Activated CD4-positive, alpha-beta memory T cell treated with anti-CD3 and anti-CD28 coated beads, Interleukin-2, amount 10 ng/mL, durations not matched to agents 7 days and 5 days (primary cell): ENCODE data around the gene DMAC2. TPM values are rescaled to one million over a fixed set of nuclear protein-coding genes. Genes with fewer than 3 reads are reported as not detected.
"Not testable (repeated sequence)": the region's sequence is repeated elsewhere in the genome, so short reads cannot be mapped to it uniquely, and the experiment has no call there.

ENCODE experiments used
- CTCF ChIA-PET: fragments of 350-600 bp; sonication (Branson Sonifier 250); formaldehyde crosslinking; loops from one replicate; lab custom pipeline; 2021; ENCODE audit warnings: antibody characterized with exemption, inconsistent platforms; lab: Charles Lee
- POLR2A ChIA-PET: fragments of 350-600 bp; sonication (Branson Sonifier 250); formaldehyde crosslinking; loops from one replicate; lab custom pipeline; 2021; ENCODE audit warnings: antibody characterized with exemption; lab: Charles Lee
- DNase-seq: peaks from one replicate; pipeline ENCODE4 v3.0.0-alpha.2; 2020
- H3K27ac Mint-ChIP-seq: one replicate; pipeline ENCODE4 v1.8.0; 2021; ENCODE audit warnings: mild to moderate bottlenecking, mixed read lengths
- H3K27me3 Mint-ChIP-seq: one replicate; pipeline ENCODE4 v1.8.0; 2021; ENCODE audit warnings: mixed read lengths
- H3K36me3 Mint-ChIP-seq: one replicate; pipeline ENCODE4 v1.8.0; 2021; ENCODE audit warnings: low read depth, mixed read lengths
- H3K4me1 Mint-ChIP-seq: one replicate; pipeline ENCODE4 v1.8.0; 2021; ENCODE audit warnings: mixed read lengths
- H3K4me3 Mint-ChIP-seq: one replicate; pipeline ENCODE4 v1.8.0; 2021; ENCODE audit warnings: mild to moderate bottlenecking, mixed read lengths
- H3K9me3 Mint-ChIP-seq: one replicate; pipeline ENCODE4 v1.8.0; 2021; ENCODE audit warnings: mixed read lengths
- total RNA-seq, 2 experiments: library from RNA; stranded (reverse); gene quantifications; one replicate each; pipeline ENCODE4 v1.2.3, GENCODE V29; 2021

The DMAC2 gene
- total RNA-seq, 2 experiments from 2014 or later = 36.0 to 38.4 TPM

DNA sequence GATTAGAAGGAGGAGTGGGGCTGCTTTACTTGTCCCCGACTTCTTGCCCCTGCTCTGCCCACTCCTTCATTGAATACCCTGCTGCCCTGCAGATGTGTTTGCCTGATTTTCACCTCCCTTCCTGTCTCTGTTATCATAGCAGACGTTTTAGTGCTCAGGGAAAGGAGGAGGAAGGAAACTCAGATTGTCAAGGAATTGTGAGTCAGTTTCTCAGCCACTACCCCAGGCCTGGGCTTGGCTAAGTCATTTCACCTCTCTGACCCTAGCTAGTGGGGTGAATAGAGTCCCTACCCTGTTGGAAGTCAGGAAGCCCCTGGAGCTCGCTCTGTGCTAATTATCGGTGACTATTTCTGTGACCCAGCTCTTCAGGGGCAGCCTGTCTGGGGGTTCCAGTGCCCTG lies 38.2 kb downstream of the DMAC2 start:
- Mint-ChIP-seq H3K4me1 (peaks cover 30% of the 10 kb centered on the region), H3K27ac (no peak overlapping the region), H3K9me3 (no peaks in the 10 kb centered on the region), H3K4me3 (no peak overlapping the region), H3K36me3 (peaks cover 4% of the 10 kb centered on the region), H3K27me3 (no peaks in the 10 kb centered on the region)
- POLR2A ChIA-PET = no interaction called here
- DNase-seq = no peak
- CTCF ChIA-PET = no interaction called here

DNA sequence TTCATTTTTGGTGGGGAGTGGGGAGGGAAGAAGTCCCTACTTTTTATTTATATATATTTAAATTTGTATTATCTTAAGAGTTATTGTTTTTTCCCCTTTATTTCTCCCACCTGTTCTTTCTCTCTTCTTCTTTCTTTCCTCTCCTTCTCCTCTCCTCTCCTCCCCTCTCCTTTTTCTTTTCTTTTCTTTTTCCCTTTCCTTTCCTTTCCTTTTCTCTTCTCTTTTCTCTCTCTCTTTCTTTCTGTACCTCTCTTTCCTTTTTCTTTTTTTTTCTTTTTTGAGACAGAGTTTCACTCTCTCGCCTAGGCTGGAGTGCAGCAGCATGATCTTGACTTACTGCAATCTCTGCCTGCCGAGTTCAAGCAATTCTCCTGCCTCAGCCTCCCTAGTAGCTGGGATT lies 40.2 kb downstream of the DMAC2 start:
- Mint-ChIP-seq H3K9me3 (no peaks in the 10 kb centered on the region), H3K4me3 (peak overlapping the region; percentile 41), H3K4me1 (peaks cover 42% of the 10 kb centered on the region), H3K27ac (no peak overlapping the region), H3K36me3 (peaks cover 4% of the 10 kb centered on the region), H3K27me3 (no peaks in the 10 kb centered on the region)
- no peak for DNase-seq
- POLR2A ChIA-PET = interaction anchor here (1.0 to 3.2 kb wide), 2 partner anchors 36 to 40 kb away, joined by 3 to 9 read pairs; partner anchors contain the start of genes B9D2 and DMAC2
- CTCF ChIA-PET = no interaction called here

DNA sequence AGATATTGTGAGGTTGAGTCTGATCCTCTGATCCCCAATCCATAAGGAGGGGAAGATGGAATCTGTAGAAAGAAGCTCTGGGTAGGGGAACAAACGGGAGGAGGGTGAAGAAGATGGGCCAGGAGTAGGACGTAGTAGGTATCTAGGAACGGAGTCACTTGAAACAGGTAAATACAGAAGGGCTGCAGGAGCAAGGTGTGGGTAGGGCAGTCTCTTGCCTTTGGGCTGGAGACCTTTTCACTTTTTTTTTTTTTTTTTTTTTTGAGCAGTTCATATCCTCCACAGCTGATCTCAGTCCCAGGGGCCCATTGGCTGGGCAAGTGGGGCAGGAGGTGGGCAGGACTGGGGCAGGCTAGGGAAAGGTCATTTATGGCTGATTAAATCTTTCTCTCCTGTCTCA lies 40.6 kb downstream of the DMAC2 start:
- Mint-ChIP-seq H3K27me3 (no peaks in the 10 kb centered on the region), H3K36me3 (peaks cover 4% of the 10 kb centered on the region), H3K27ac (no peak overlapping the region), H3K4me1 (peaks cover 42% of the 10 kb centered on the region), H3K4me3 (peak overlapping the region; percentile 94), H3K9me3 (no peaks in the 10 kb centered on the region)
- DNase-seq = no peak
- POLR2A ChIA-PET = interaction anchor here (0.7 to 3.2 kb wide), 6 partner anchors 7 to 41 kb away, joined by 3 to 9 read pairs (median 3); partner anchors contain the start of genes B9D2 and DMAC2
- CTCF ChIA-PET = interaction anchor here (0.6 kb wide), 1 partner anchor 18 kb away, joined by 3 read pairs; no protein-coding TSS in a partner anchor

DNA sequence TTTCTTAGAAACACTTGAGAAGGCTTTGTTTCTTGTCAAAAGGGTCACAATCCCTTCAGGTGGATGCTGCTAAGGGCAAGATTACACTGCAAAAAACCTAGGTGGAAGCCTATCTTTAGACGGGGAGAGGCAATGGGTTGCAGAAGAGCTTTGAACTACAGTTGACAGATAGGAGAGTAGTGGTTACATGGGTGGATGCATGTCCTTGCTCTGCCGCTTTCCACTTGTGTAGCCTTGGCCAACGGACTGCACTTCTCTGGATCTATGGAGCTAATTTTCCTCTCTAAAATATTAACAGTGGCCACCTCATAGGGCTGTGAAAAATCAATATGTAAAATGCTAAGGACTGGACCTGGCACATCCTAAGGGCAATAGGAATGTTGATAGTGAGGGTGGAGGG lies 41.1 kb downstream of the DMAC2 start:
- Mint-ChIP-seq H3K4me1 (peaks cover 42% of the 10 kb centered on the region), H3K4me3 (peak overlapping the region; percentile 94), H3K9me3 (no peaks in the 10 kb centered on the region), H3K27ac (no peak overlapping the region), H3K36me3 (peaks cover 4% of the 10 kb centered on the region), H3K27me3 (no peaks in the 10 kb centered on the region)
- DNase-seq = no peak
- POLR2A ChIA-PET = interaction anchor here (0.6 to 3.2 kb wide), 8 partner anchors 8 to 1208 kb away, joined by 3 to 9 read pairs (median 3); partner anchors contain the start of genes B9D2 and DMAC2
- CTCF ChIA-PET = interaction anchor here (0.6 kb wide), 1 partner anchor 18 kb away, joined by 3 read pairs; no protein-coding TSS in a partner anchor

DNA sequence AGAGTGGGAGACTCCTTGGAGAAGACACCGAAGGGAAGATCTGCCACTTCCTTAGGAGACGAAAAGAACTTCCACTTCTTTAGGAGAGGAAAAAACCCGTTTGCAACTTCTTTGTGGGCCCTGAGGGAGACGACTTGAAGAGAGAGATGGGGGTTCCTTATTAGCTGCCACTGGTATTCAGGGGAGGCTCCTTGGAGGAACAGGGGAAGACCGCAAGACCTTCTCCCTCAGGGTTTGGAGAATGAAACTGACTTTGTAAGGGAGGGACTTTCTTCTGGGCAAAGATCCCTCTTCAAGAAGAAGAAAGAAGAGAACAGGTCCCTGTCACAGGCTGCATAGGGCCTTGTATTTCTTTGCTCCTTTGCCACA lies 41.7 kb downstream of the DMAC2 start:
- peak overlapping the region; percentile 94 for H3K4me3 Mint-ChIP-seq
- H3K27me3 Mint-ChIP-seq = no peaks in the 10 kb centered on the region
- no peaks in the 10 kb centered on the region for H3K9me3 Mint-ChIP-seq
- H3K27ac Mint-ChIP-seq = peak overlapping the region; percentile 93
- ChIA-PET POLR2A (interaction anchor here (0.6 to 3.2 kb wide), 6 partner anchors 8 to 1207 kb away, joined by 3 to 9 read pairs (median 4); partner anchors contain the start of gene B9D2), CTCF (no interaction called here)
- peaks cover 4% of the 10 kb centered on the region for H3K36me3 Mint-ChIP-seq
- peaks cover 42% of the 10 kb centered on the region for H3K4me1 Mint-ChIP-seq
- no peak for DNase-seq

DNA sequence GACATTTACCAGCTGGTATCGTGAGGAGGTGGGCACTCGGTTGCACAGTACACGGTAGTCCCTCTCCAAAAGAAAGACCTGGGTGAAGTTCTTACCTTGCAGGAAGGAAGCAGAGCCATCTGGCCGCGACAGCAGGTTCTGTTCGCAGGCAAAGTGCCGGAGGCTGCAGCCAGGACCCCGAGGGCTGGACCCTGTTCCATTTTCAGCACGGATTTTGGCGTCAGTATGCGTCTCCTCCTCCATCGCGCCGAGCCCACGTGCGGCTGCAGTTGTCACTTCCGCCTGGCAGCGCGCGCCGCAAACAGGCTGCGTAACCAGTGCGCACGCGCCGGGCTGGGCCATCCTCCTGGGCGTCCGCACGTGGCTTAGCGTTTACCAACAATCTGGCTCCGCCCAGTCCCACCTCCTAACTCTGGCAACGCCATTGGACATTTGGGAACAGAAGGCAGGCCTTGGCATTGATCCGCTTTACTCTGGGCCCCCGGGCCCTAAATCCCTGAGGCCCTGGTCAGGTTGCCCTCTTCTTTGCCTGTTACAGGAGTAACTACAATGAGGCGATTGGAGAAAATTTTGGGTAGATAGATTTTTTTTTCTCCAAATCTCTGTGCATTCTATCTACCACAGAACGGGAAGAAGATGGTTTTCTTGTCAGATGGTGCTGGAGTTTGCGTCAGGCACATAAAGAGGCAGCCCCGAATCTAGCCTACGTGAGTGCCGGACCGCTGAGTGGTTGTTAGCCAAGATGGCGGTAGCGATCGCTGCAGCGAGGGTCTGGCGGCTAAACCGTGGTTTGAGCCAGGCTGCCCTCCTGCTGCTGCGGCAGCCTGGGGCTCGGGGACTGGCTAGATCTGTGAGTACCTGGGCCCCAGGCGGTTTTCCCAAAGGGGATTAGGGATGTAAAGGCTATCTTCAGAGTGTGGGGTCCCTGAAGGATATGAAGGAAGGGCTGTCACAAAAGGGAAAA lies 42.3 kb downstream of the DMAC2 start, which contains the start of the genes BCKDHA and EXOSC5:
BCKDHA (plus strand) TSS at position 733 of the 964 bp plus-strand sequence; CDS start at position 743, 10 bp downstream.
EXOSC5 (minus strand) TSS at position 274 of the 964 bp plus-strand sequence; CDS start at position 243, 31 bp downstream.
- Mint-ChIP-seq H3K4me3 (peak within 1 kb of the TSS; percentile 94), H3K9me3 (no peaks in the 10 kb centered on the region), H3K27ac (peak within 1 kb of the TSS; percentile 93), H3K4me1 (peaks cover 42% of the 10 kb centered on the region), H3K27me3 (no peaks in the 10 kb centered on the region), H3K36me3 (peaks cover 4% of the 10 kb centered on the region)
- DNase-seq = peak; percentile 99
- POLR2A ChIA-PET = interaction anchor here (1.3 to 3.2 kb wide), 2 partner anchors 9 to 34 kb away, joined by 3 to 9 read pairs; partner anchors contain the start of gene B9D2
- CTCF ChIA-PET = interaction anchor here (0.9 kb wide), 1 partner anchor 32 kb away, joined by 3 read pairs; no protein-coding TSS in a partner anchor

DNA sequence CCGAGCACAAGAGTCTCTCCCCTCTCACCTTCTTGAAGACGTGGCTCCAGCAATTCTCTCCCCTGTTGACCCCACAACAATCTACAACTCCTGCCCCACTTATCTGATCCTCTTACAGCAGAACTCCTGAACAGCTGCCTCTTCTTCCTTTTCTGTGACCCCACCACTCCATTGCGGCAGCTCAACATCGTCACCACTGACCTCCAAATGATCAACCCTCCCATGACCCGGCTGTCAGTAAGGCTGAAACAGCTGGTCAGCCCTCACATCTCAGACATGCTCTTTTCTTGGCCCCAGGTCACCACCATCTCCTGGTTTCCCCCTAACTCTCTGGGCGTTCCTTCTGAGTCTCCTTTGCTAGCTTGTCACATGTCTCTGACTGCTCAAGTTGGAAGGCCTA lies 44.4 kb downstream of the DMAC2 start:
- Mint-ChIP-seq H3K9me3 (no peaks in the 10 kb centered on the region), H3K36me3 (peaks cover 8% of the 10 kb centered on the region), H3K27ac (no peak overlapping the region), H3K4me1 (peaks cover 41% of the 10 kb centered on the region), H3K4me3 (no peak overlapping the region), H3K27me3 (no peaks in the 10 kb centered on the region)
- no peak for DNase-seq
- ChIA-PET POLR2A (interaction anchor here (1.0 kb wide), 1 partner anchor 9 kb away, joined by 3 read pairs; no protein-coding TSS in a partner anchor), CTCF (no interaction called here)

DNA sequence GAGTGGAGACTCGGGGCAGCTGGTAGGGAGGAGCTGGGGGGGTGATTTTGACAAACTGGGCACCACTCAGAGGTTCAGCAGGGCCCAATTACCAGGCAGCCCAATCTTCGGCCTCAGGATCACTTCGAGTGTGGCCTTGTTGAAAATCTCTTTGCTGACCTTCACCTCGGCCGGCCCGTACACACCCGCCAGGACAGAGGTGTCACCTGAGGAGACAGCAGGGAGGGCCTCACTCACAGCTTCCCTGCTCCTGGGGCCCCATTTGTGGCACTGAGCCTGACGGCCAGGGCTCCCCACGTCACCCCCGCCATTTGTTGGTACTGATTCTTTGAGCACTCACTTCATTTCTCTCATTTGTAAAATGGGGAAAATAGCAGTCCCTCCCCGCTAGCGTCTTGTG lies 46.9 kb downstream of the DMAC2 start:
- H3K27ac Mint-ChIP-seq = no peak overlapping the region
- POLR2A ChIA-PET = no interaction called here

DNA sequence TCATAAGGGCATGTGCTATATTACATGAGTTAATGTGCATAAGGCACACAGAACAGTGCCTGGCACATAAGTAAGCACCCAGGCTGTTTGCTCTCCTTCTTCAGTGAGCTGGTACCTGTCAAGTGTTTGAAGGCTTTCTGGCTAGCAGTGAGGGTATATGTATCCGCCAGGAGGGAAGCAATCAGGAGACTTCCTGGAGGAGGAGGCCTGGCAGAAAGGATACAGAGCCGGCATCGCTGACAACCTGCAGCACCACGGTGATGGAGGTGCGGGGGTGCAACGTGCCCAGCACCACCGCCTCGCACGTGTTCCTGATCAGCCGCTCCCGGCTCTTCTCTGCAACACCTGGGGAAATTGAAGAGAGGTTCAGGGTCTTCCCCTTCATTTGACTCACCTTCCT lies 48.1 kb downstream of the DMAC2 start:
- ChIA-PET CTCF (no interaction called here), POLR2A (no interaction called here)
- DNase-seq = no peak
- no peaks in the 10 kb centered on the region for H3K27me3 Mint-ChIP-seq
- no peak overlapping the region for H3K4me3 Mint-ChIP-seq
- no peaks in the 10 kb centered on the region for H3K9me3 Mint-ChIP-seq
- no peak overlapping the region for H3K27ac Mint-ChIP-seq
- peaks cover 14% of the 10 kb centered on the region for H3K4me1 Mint-ChIP-seq
- H3K36me3 Mint-ChIP-seq = peaks cover 11% of the 10 kb centered on the region

More for the DNA sequence above, 46.9 kb downstream of the DMAC2 start:
- H3K4me3 Mint-ChIP-seq = no peak overlapping the region
- CTCF ChIA-PET = no interaction called here
- DNase-seq = no peak
- H3K9me3 Mint-ChIP-seq = no peaks in the 10 kb centered on the region
- H3K4me1 Mint-ChIP-seq = peaks cover 21% of the 10 kb centered on the region
- H3K36me3 Mint-ChIP-seq = peaks cover 11% of the 10 kb centered on the region
- H3K27me3 Mint-ChIP-seq = no peaks in the 10 kb centered on the region

DNA sequence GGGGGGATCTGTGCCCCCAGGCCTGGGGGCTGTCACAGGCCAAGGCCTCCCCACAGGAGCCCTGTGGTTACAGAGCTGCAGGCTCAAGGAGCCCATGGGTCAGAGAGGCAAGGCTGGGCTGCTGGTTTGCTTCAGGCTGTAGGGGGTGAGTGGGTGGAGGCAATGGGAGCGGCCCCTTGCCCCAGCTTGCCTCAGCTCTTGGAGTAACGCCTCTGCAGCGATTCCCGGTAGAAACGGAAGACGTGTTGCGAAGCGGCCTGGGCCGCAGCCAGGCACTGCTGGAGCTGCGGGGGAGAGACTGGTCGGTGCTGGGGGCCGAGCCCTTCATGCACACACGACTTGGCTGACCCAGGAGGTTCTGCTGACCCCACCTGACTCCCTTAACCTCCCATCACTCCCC lies 53.3 kb downstream of the DMAC2 start:
- no peak overlapping the region for H3K4me3 Mint-ChIP-seq
- POLR2A ChIA-PET = interaction anchor here (0.8 kb wide), 1 partner anchor 9 kb away, joined by 3 read pairs; no protein-coding TSS in a partner anchor
- no peaks in the 10 kb centered on the region for H3K27me3 Mint-ChIP-seq
- H3K27ac Mint-ChIP-seq = no peak overlapping the region
- H3K4me1 Mint-ChIP-seq = no peaks in the 10 kb centered on the region
- CTCF ChIA-PET = no interaction called here
- no peaks in the 10 kb centered on the region for H3K9me3 Mint-ChIP-seq
- peaks cover 11% of the 10 kb centered on the region for H3K36me3 Mint-ChIP-seq
- DNase-seq = no peak

DNA sequence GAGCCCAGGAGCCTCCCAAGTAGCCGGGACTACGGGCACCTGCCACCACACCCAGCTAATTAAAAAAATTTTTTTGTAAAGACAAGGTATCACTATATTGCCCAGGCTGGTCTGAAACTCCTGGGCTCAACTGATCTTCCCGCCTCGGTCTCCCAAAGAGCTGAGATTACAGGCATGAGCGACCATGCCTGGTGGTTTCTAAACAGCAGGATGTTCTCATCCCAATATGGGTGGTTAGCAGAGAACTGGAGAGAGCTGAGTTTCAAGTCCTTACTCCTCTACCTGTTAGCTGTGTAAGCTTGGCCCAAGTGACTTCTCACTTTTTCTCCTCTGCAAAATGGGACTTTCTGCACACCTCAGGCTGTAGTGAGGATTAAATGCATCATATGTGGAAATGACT lies 55.4 kb downstream of the DMAC2 start:
- Mint-ChIP-seq H3K36me3 (peaks cover 3% of the 10 kb centered on the region), H3K4me3 (no peak overlapping the region), H3K27ac (no peak overlapping the region), H3K4me1 (no peaks in the 10 kb centered on the region), H3K9me3 (no peaks in the 10 kb centered on the region), H3K27me3 (no peaks in the 10 kb centered on the region)
- ChIA-PET CTCF (interaction anchor here (1.5 kb wide), 1 partner anchor 19 kb away, joined by 7 read pairs; no protein-coding TSS in a partner anchor), POLR2A (interaction anchor here (1.2 kb wide), 1 partner anchor 120 kb away, joined by 3 read pairs; no protein-coding TSS in a partner anchor)
- no peak for DNase-seq

DNA sequence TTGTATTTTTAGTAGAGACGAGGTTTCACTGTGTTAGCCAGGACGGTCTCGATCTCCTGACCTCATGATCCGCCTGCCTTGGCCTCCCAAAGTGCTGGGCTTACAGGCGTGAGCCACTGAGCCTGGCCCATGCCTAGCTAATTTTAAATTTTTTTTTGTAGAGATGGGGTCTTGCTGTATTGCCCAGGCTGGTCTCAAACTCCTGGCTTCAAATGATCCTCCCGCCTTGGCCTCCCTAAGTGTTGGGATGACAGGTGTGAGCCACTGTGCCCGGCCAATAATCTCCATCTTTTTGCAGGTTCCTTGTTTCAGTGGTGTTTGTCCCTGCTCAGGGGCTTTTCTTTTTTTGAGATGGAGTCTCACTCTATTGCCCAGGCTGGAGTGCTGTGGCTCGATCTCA lies 58.2 kb downstream of the DMAC2 start:
- not testable (repeated sequence) for DNase-seq, H3K27ac Mint-ChIP-seq, H3K36me3 Mint-ChIP-seq, H3K27me3 Mint-ChIP-seq, H3K4me1 Mint-ChIP-seq, H3K9me3 Mint-ChIP-seq, H3K4me3 Mint-ChIP-seq
- CTCF ChIA-PET = interaction anchor here (1.1 kb wide), 2 partner anchors 17 to 18 kb away, joined by 4 to 5 read pairs; partner anchors contain the start of gene B9D2
- POLR2A ChIA-PET = interaction anchor here (1.4 kb wide), 1 partner anchor 17 kb away, joined by 4 read pairs; no protein-coding TSS in a partner anchor
